Endodermal cell (in vitro differentiated cells): ENCODE measurements around the gene KIF14. TPM values are rescaled to one million over a fixed set of nuclear protein-coding genes. Genes with fewer than 3 reads are reported as not detected.
A peak's percentile ranks its signal among the peaks of the same experiment; 100 is the strongest.

ENCODE experiments used
- DNase-seq: peaks from one replicate; pipeline ENCODE4 v3.0.0-alpha.2; 2017
- H3K27ac ChIP-seq: 2 replicates; pipeline ENCODE4 v1.5.1; 2013; ENCODE audit warnings: mild to moderate bottlenecking, low read depth, low read length, moderate library complexity
- H3K27me3 ChIP-seq: 2 replicates; pipeline ENCODE4 v1.6.1; 2013; ENCODE audit warnings: mild to moderate bottlenecking, low read length, moderate library complexity; ENCODE audit not compliant: insufficient read depth, control insufficient read depth, poor library complexity, severe bottlenecking
- H3K36me3 ChIP-seq: 2 replicates; pipeline ENCODE4 v1.7.0; 2013; ENCODE audit warnings: mild to moderate bottlenecking, low read length, moderate library complexity; ENCODE audit not compliant: control insufficient read depth, insufficient read depth
- H3K4me1 ChIP-seq: one replicate; pipeline ENCODE4 v1.7.0; 2013; ENCODE audit warnings: low read length; ENCODE audit not compliant: control insufficient read depth, insufficient read depth
- H3K4me3 ChIP-seq: 2 replicates; pipeline ENCODE4 v1.5.1; 2013; ENCODE audit warnings: mild to moderate bottlenecking, low read length, moderate library complexity
- H3K9ac ChIP-seq: 2 replicates; pipeline ENCODE4 v1.6.1; 2013; ENCODE audit warnings: mild to moderate bottlenecking, low read length, moderate library complexity; ENCODE audit not compliant: poor library complexity, severe bottlenecking; ENCODE audit errors: extremely low read depth
- H3K9me3 ChIP-seq: 2 replicates; pipeline ENCODE4 v1.6.1; 2013; ENCODE audit warnings: mild to moderate bottlenecking, low read length, moderate library complexity; ENCODE audit not compliant: control insufficient read depth
- H3K27ac Mint-ChIP-seq: 2 replicates; pipeline ENCODE4 v1.8.0; 2020; ENCODE audit warnings: mixed read lengths
- H3K27me3 Mint-ChIP-seq: 2 replicates; pipeline ENCODE4 v1.8.0; 2021; ENCODE audit warnings: mild to moderate bottlenecking, mixed read lengths; ENCODE audit not compliant: insufficient read depth
- H3K36me3 Mint-ChIP-seq: 2 replicates; pipeline ENCODE4 v1.8.0; 2020; ENCODE audit warnings: low read depth, mixed read lengths
- H3K4me1 Mint-ChIP-seq: 2 replicates; pipeline ENCODE4 v1.8.0; 2020; ENCODE audit warnings: mixed read lengths
- H3K4me3 Mint-ChIP-seq: 2 replicates; pipeline ENCODE4 v1.8.0; 2020; ENCODE audit warnings: mild to moderate bottlenecking, moderate library complexity, mixed read lengths
- H3K9me3 Mint-ChIP-seq: 2 replicates; pipeline ENCODE4 v1.8.0; 2020; ENCODE audit warnings: mild to moderate bottlenecking, mixed read lengths
- WGBS, 2 experiments: methylation state at CpG; one replicate each; pipeline versions ENCODE4 v1.1.5 to v1.1.7; 2013; ENCODE audit warnings: missing lambda C conversion rate in 2 of 2, mixed read lengths in 1 of 2; ENCODE audit not compliant: insufficient coverage in 1 of 2, insufficient read length in 1 of 2; 5-methylcytosine and 5-hydroxymethylcytosine counted together
- total RNA-seq, 2 donors: library from RNA; stranded (reverse); fragmentation: NEBNext Ultra II Directional in 1 of 2; extraction: Animal tissue kit (Norgen Biotek cat#: 25700) in 1 of 2; gene quantifications; 2 replicates in 1 of 2; 3 replicates in 1 of 2; pipeline ENCODE4 v1.2.1, GENCODE V29; 2021
- TF ChIP-seq, protein P1 (sequence below): fragments of 200-600 bp; sonication (generic); conservative IDR thresholded peaks from 2 replicates; pipeline ENCODE4 v1.5.0; 2021; ENCODE audit warnings: antibody characterized with exemption, mild to moderate bottlenecking

KIF14 gene
- total RNA-seq, 2 donors from 2014 or later = 13.5 to 20.9 TPM

GRCh38 chr1:200590001-200590400 lies 30.6 kb downstream of the KIF14 start:
- DNase-seq = no peak
- no peaks in the 10 kb centered on the region for H3K27me3 Mint-ChIP-seq
- peaks cover 46% of the 10 kb centered on the region for H3K36me3 Mint-ChIP-seq
- WGBS, 2 experiments = 89 to 100% methylated on average over 1 of the region's 1 CpG
- peaks cover 4% of the 10 kb centered on the region for H3K4me1 Mint-ChIP-seq
- no peaks in the 10 kb centered on the region for H3K9me3 ChIP-seq
- no peak overlapping the region for H3K27ac ChIP-seq
- no peak overlapping the region for H3K27ac Mint-ChIP-seq
- TF ChIP-seq, protein P1, sequence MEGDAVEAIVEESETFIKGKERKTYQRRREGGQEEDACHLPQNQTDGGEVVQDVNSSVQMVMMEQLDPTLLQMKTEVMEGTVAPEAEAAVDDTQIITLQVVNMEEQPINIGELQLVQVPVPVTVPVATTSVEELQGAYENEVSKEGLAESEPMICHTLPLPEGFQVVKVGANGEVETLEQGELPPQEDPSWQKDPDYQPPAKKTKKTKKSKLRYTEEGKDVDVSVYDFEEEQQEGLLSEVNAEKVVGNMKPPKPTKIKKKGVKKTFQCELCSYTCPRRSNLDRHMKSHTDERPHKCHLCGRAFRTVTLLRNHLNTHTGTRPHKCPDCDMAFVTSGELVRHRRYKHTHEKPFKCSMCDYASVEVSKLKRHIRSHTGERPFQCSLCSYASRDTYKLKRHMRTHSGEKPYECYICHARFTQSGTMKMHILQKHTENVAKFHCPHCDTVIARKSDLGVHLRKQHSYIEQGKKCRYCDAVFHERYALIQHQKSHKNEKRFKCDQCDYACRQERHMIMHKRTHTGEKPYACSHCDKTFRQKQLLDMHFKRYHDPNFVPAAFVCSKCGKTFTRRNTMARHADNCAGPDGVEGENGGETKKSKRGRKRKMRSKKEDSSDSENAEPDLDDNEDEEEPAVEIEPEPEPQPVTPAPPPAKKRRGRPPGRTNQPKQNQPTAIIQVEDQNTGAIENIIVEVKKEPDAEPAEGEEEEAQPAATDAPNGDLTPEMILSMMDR = no peak
- H3K9ac ChIP-seq = no peak overlapping the region
- H3K36me3 ChIP-seq = peaks cover 51% of the 10 kb centered on the region
- no peak overlapping the region for H3K4me3 ChIP-seq
- H3K4me1 ChIP-seq = no peaks in the 10 kb centered on the region
- H3K27me3 ChIP-seq = no peaks in the 10 kb centered on the region
- H3K9me3 Mint-ChIP-seq = no peaks in the 10 kb centered on the region
- H3K4me3 Mint-ChIP-seq = no peak overlapping the region

DNA sequence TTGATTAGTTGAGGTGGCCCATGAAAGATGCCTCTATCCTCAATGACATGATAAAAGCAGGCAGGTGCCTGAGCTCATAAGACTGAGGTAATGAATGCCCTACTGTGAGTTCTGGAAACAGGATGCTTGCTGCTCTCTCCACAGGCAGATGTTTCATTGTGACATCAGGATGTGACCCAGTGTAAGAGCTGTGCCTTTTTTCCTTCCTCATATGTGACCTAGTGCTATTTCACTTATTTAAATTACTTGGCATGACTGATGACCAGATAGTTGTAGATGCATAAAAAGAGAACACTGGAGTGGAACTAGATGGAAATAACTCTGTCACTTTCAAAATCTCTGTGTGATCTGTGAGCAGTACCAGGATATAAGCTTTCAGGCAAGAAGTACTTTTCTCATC lies 31.9 kb downstream of the KIF14 start:
- Mint-ChIP-seq H3K4me3 (no peak overlapping the region), H3K27ac (no peak overlapping the region), H3K27me3 (no peaks in the 10 kb centered on the region), H3K9me3 (no peaks in the 10 kb centered on the region), H3K36me3 (peaks cover 56% of the 10 kb centered on the region), H3K4me1 (peaks cover 4% of the 10 kb centered on the region)
- no peak overlapping the region for H3K27ac ChIP-seq
- no peaks in the 10 kb centered on the region for H3K9me3 ChIP-seq
- no peak overlapping the region for H3K9ac ChIP-seq
- DNase-seq = no peak
- H3K27me3 ChIP-seq = no peaks in the 10 kb centered on the region
- no peaks in the 10 kb centered on the region for H3K4me1 ChIP-seq
- TF ChIP-seq, protein P1 = no peak
- no peak overlapping the region for H3K4me3 ChIP-seq
- H3K36me3 ChIP-seq = peaks cover 59% of the 10 kb centered on the region

DNA sequence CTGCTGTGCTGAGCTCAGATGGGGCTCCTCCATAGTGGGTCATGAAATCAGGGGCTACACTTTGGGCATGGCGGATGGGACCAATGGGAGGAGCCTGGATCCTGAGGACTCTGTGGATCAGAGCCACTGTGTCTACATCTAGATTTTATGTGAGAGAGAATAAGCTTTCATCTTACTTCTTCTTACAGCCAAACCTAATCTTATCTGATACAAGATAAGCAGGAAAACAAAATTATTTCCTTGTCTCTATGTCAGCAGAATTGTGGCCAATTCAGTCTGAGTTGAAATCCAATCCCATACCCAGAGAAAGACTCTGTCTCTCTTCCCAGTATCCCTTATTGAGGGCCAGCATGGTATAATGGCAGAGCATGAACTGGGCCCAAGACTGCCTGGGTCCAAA lies 56.2 kb downstream of the KIF14 start:
- no peaks in the 10 kb centered on the region for H3K27me3 ChIP-seq
- Mint-ChIP-seq H3K27ac (peak overlapping the region; percentile 23), H3K9me3 (no peaks in the 10 kb centered on the region), H3K4me3 (no peak overlapping the region), H3K4me1 (peaks cover 17% of the 10 kb centered on the region), H3K36me3 (peaks cover 25% of the 10 kb centered on the region), H3K27me3 (no peaks in the 10 kb centered on the region)
- TF ChIP-seq, protein P1 = no peak
- WGBS, 2 experiments = 100% methylated on average over 1 of the region's 1 CpG; no CpG with 5 or more reads in 1 of the 2 experiments
- DNase-seq = no peak
- H3K4me3 ChIP-seq = no peak overlapping the region
- H3K9me3 ChIP-seq = no peaks in the 10 kb centered on the region
- peaks cover 13% of the 10 kb centered on the region for H3K36me3 ChIP-seq
- no peaks in the 10 kb centered on the region for H3K4me1 ChIP-seq
- no peak overlapping the region for H3K27ac ChIP-seq
- no peak overlapping the region for H3K9ac ChIP-seq
